ENCODE measurements around the gene FYN. TPM values are rescaled to one million over a fixed set of nuclear protein-coding genes. Genes with fewer than 3 reads are reported as not detected.

FYN gene
- total RNA-seq, 1 donor from 2014 or later: 525 TPM

DNA sequence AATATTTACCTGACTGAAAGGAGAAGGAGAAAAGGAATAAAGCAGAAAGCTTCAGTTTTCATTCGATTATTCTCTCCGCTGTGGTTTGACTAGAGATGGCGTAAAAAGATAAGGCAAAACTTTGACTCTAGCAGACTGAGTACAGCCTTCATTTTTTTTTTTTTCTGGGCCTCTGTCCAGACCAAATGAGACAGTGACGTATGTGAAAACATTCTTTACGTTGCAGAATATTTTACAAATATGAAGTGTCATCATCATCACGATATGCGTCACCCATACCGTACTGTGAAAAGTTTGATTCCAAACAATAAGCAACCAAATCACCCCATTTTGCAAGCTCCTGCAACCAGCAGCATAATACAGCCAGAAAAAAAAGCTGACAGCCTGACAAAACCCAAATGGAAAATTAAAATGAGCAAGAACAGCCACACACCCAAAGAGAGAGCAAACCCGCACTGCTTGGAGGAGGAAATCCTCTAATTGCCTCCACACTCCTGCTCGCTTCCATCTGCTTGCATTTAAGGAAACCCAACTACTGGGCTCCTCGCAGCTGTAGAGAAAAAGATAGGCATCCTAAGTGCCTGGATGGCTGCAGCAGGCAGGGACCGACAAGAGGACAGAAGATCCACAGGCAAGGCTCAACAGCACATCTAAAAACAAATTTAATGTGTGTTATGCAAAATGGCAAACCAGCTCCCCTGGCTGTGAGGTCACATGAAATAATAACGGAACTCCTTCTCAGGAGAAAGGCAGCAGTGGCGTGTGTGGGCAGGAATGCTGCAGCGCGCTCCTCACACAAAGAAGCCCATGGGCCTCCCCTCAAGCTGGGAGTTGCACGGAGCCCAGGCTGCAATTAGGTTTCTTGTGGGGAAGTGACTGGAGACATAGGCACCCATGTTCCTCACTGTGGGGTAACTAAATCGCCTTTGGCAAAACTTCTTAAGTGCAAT lies 113.1 kb downstream of the FYN start:
- H3K27me3 Mint-ChIP-seq (ENCODE audit: unreplicated experiment): peaks cover 13% of the 10 kb centered on the region
- peaks cover 49% of the 10 kb centered on the region for H3K4me1 Mint-ChIP-seq (ENCODE audit: low read depth, unreplicated experiment)
- peaks cover 13% of the 10 kb centered on the region for H3K9me3 Mint-ChIP-seq (ENCODE audit: unreplicated experiment)
- TF ChIP-seq, protein P1, sequence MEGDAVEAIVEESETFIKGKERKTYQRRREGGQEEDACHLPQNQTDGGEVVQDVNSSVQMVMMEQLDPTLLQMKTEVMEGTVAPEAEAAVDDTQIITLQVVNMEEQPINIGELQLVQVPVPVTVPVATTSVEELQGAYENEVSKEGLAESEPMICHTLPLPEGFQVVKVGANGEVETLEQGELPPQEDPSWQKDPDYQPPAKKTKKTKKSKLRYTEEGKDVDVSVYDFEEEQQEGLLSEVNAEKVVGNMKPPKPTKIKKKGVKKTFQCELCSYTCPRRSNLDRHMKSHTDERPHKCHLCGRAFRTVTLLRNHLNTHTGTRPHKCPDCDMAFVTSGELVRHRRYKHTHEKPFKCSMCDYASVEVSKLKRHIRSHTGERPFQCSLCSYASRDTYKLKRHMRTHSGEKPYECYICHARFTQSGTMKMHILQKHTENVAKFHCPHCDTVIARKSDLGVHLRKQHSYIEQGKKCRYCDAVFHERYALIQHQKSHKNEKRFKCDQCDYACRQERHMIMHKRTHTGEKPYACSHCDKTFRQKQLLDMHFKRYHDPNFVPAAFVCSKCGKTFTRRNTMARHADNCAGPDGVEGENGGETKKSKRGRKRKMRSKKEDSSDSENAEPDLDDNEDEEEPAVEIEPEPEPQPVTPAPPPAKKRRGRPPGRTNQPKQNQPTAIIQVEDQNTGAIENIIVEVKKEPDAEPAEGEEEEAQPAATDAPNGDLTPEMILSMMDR (IDR thresholded peaks at IDR 0.05; ENCODE audit: partially characterized antibody, unreplicated experiment): no peak
- H3K36me3 Mint-ChIP-seq (ENCODE audit: unreplicated experiment): no peaks in the 10 kb centered on the region
- H3K27ac Mint-ChIP-seq (ENCODE audit: unreplicated experiment): peak overlapping the region; percentile 86
- H3K4me3 Mint-ChIP-seq (ENCODE audit: unreplicated experiment): peak overlapping the region; percentile 49
- no peak for DNase-seq

DNA sequence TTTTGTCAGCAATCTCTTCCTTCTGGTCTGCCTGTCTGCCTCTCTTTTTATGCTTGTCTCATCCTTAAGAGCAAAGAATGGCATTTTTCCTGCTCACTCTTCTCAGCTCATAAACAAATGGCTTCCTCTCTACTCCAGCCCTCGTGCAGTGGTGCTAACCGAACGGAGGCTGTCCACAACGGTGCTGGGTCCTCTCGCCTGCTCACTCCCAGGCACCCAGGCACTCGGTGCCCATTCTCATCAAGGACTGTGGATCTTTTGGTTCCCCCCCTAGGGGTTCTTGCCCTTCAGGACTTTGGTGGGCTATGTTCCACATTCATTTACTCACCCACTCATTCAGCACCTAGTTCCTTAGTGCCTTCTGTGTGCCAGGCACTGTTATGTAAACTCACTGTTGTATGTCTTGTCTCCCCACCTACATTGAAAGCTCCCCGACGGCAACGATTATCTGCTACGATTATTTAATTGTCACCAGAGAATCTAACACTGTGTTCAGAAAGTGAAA lies 113.9 kb downstream of the FYN start:
- peak overlapping the region; percentile 49 for H3K4me3 Mint-ChIP-seq (ENCODE audit: unreplicated experiment)
- peaks cover 7% of the 10 kb centered on the region for H3K27me3 Mint-ChIP-seq (ENCODE audit: unreplicated experiment)
- no peak for DNase-seq
- H3K9me3 Mint-ChIP-seq (ENCODE audit: unreplicated experiment): peaks cover 8% of the 10 kb centered on the region
- H3K27ac Mint-ChIP-seq (ENCODE audit: unreplicated experiment): peak overlapping the region; percentile 72
- TF ChIP-seq, protein P1 (IDR thresholded peaks at IDR 0.05; ENCODE audit: partially characterized antibody, unreplicated experiment): no peak
- no peaks in the 10 kb centered on the region for H3K36me3 Mint-ChIP-seq (ENCODE audit: unreplicated experiment)
- peaks cover 45% of the 10 kb centered on the region for H3K4me1 Mint-ChIP-seq (ENCODE audit: low read depth, unreplicated experiment)

DNA sequence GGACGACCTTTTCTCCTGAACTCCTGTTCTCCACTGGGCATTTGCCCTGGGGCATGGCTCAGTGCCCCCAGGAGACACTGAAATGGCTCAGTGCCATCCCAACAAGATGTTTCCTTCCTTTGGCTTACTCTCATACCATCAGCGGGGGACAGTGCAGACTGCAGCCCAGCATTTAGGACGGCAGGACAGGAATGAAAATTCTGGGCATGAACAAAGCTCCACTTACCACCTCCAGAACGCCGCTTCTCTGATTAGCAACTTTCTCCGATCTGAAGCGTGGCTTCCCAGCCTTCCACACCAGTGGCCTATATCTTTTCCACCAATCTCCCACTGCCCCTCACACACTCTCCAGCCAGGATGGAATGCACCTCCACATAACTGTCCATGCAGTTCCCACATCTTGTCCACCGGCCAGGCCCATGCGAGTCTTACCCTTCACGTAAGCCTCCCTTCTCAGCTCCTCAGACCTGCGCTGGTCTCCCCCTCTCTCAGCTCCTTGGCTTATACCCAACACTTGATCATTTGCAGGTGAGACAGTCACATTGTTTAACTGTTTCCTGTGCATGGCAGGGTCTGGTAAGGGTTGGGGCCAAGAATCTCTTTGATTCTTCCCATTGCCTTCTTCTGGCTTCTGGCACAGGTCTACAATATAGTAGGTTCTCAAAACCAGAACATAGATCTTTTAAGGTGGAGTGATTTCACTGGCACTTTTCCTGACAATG lies 114.5 kb downstream of the FYN start:
- Mint-ChIP-seq H3K4me3 (ENCODE audit: unreplicated experiment) (no peak overlapping the region), H3K4me1 (ENCODE audit: low read depth, unreplicated experiment) (peaks cover 42% of the 10 kb centered on the region), H3K27ac (ENCODE audit: unreplicated experiment) (peak overlapping the region; percentile 72), H3K36me3 (ENCODE audit: unreplicated experiment) (no peaks in the 10 kb centered on the region), H3K27me3 (ENCODE audit: unreplicated experiment) (peaks cover 7% of the 10 kb centered on the region), H3K9me3 (ENCODE audit: unreplicated experiment) (peaks cover 8% of the 10 kb centered on the region)
- TF ChIP-seq, protein P1 (IDR thresholded peaks at IDR 0.05; ENCODE audit: partially characterized antibody, unreplicated experiment): no peak
- DNase-seq: no peak

DNA sequence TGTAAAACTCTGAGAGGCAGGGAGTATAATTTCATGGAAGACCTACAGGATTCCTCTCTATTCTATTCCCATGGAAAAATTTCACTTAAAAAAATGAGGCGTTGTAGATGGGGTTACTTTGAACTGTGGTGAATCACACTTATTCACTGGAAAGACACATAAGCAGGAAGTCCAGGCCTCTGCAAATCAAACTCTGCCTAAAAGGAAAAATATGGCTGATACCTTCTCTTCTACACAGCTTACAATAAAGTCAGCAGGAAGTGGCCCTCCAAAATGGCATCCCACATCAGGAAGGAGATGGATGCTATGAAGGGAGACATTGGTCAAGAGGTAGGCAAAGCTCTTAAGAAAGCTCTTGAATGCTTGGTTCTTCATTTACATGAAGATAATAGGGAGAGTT lies 115.9 kb downstream of the FYN start:
- no peaks in the 10 kb centered on the region for H3K36me3 Mint-ChIP-seq (ENCODE audit: unreplicated experiment)
- TF ChIP-seq, protein P1 (IDR thresholded peaks at IDR 0.05; ENCODE audit: partially characterized antibody, unreplicated experiment): no peak
- no peak for DNase-seq
- H3K27me3 Mint-ChIP-seq (ENCODE audit: unreplicated experiment): peaks cover 3% of the 10 kb centered on the region
- H3K9me3 Mint-ChIP-seq (ENCODE audit: unreplicated experiment): peaks cover 8% of the 10 kb centered on the region
- no peak overlapping the region for H3K27ac Mint-ChIP-seq (ENCODE audit: unreplicated experiment)
- peaks cover 47% of the 10 kb centered on the region for H3K4me1 Mint-ChIP-seq (ENCODE audit: low read depth, unreplicated experiment)
- no peak overlapping the region for H3K4me3 Mint-ChIP-seq (ENCODE audit: unreplicated experiment)
